Activated CD4-positive, alpha-beta T cell treated with anti-CD3 and anti-CD28 coated beads for 48 hours (primary cell): Measurements from ENCODE around the gene MKNK1.
A peak's percentile ranks its signal among the peaks of the same experiment; 100 is the strongest.

ENCODE experiments used
- DNase-seq: peaks from one replicate; pipeline ENCODE4 v3.0.0-alpha.2; 2020

MKNK1 gene

DNA sequence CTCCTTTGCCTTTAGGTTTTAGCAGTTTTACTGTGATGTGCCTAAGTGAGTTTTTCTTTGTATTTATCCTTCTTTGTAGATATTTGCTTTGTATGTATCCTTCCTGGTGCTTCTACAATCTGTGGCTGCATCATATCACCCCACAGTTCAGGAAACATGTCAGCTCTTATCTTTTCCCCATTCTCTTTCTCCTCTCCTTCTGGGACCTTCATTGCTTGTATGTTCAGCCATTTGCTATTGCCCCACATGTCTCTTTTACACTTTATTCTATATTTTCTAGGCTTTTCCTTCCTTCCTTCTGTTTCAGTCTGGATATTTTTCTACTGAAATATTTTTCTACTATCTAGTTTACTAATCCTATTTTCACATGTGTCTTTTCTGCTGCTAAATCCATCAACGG, 67.5 kb downstream of the MKNK1 start:
- no peak for DNase-seq

DNA sequence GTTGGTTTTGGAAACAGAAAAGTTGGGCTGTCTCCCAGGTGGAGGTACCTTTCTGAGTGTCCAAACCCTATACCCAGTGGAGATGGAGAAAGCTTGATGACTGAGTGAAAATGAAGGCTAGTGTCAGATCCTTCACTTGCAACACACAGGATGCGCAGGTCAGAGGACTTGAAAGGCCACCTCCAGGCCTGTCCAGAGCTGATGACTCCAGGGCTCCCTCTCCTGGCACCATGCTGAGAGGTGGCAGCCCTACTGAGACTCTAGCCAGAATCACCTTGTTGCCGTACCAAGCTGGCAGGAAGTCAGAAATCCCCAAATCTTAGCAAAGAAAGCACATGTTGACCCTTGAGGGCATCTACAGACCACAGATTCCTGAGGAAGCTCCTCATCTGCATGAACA, 69.0 kb downstream of the MKNK1 start:
- DNase-seq: peak; percentile 43

- DNase-seq: peak; percentile 55
Measured at GRCh38 chr1:46533179-46533864, 70.7 kb downstream of the MKNK1 start.

DNA sequence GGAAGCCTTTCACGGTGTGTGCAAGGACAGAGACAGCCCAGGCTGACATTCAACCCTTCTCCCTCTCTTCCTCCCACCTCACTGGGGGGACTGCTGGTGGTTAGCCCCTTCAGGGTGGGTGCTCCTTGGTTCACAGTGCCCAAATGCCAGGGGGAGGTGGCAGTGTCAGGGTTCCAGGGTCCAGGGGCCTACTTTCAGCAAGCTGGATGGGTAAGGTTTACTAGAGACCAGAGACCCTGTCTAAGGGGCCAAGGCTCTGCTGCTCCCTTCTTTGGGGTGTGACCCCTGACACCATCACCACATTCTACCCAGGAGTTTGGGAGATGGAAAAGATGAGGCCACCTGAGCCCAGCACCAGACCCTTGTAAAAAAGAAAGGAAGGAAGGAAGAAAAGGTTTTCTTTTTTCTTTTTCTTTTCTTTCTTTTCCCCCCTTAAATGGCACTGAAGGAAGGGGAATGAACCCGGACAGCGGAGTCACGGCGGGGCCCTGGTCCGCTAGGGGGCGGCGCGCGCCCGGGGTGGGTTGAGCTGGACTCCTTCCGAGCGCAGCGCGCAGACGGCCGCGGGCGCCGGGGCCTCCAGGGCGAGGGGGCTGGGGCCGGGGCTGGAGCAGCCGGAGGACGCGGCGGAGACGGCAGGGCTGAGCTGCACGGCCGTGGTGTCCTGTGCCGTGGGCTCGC, 71.4 kb downstream of the MKNK1 start:
- peak; percentile 76 for DNase-seq

DNA sequence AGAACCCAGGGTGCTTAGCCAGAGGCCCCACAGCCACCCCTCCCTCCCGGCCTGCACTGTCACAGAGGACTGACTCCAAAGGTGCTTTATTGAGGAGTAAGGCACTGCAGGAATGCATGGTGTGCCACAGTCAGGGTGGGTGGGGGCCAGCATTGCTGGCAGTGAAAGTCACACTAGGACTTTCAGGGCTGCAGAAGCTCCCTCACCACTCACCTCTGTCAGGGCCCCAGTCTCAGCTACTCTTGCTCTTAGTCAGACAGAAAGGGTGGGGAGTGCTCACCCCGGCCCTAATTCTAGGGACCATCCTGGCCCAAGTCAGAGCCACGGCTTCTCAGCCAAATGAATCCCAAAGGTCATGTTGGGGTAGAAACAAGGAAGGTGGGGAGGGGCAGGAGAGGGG, 72.0 kb downstream of the MKNK1 start:
- DNase-seq: peak; percentile 39

GRCh38 chr1:46530791-46531409, 73.2 kb downstream of the MKNK1 start:
- no peak for DNase-seq

- DNase-seq: no peak
Measured at GRCh38 chr1:46530311-46530710, 73.8 kb downstream of the MKNK1 start.

GRCh38 chr1:46529031-46529630, 74.9 kb downstream of the MKNK1 start:
- peak; percentile 27 for DNase-seq

DNA sequence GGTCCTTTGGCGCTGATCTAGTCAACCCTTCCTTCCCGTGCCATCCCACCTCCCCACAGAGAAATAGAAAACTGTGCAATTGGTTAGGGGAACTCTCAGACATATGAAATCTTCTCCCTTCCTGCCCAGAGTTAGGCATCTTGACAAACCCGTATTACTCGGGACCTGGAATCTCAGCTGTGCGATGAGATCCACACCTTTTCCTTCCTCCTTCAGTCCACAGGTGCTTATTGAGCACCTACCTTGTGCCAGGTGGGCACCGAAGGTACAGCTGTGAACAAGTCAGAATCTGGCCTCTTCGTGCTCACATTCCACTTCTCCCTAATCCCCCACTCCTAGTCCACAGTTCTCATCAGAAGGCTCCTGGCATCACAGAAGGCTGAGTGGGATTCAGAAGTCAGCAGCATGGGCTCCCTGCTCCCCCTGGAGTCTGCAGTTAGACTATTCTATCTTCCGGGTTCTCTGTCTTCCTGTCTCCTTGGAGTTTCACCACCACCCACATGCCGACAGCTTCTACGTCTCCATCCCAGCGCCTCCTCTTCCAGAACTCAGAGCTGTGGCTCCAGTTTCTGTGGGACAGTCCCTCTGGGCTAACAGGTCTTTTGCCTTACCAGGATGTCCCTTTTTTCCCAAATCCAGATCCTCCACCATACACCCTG, 75.6 kb downstream of the MKNK1 start:
- no peak for DNase-seq

- DNase-seq: peak; percentile 88
Measured at GRCh38 chr1:46527474-46528296, 76.4 kb downstream of the MKNK1 start.

GRCh38 chr1:46526691-46527291, 77.3 kb downstream of the MKNK1 start:
- DNase-seq: no peak

DNA sequence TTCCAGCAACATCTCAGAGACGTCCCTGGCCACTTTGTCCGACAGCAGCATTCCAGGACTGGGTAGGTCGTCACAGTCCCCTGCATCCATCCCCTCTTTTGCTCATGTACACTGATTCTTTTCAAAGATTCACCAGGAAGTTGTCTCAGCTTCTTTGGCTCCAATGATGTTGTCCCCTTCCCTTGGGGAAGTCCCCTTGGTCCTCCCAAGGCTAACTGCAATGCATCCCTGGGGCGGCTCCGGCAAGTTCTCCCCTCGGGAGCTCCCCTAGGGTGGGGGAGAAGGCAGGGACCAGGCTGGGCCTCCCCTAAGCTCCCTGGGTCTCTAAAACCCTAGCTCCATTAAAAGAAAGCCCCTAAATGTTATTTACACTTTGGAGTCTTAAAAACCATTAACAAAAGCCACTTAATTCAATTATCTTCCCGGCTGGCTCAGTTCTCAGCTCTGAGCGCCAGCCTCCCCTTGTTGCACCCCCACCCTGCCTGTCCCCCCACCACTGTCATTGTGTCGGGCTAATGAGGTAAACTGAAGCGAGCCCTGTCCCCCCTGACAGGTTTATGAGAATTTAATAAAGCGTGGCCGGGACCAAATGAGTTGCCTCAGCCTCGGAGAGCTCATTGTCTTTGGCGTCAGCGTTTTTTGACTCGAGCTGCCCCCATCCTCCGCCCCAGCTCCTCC, 77.9 kb downstream of the MKNK1 start:
- no peak for DNase-seq

DNA sequence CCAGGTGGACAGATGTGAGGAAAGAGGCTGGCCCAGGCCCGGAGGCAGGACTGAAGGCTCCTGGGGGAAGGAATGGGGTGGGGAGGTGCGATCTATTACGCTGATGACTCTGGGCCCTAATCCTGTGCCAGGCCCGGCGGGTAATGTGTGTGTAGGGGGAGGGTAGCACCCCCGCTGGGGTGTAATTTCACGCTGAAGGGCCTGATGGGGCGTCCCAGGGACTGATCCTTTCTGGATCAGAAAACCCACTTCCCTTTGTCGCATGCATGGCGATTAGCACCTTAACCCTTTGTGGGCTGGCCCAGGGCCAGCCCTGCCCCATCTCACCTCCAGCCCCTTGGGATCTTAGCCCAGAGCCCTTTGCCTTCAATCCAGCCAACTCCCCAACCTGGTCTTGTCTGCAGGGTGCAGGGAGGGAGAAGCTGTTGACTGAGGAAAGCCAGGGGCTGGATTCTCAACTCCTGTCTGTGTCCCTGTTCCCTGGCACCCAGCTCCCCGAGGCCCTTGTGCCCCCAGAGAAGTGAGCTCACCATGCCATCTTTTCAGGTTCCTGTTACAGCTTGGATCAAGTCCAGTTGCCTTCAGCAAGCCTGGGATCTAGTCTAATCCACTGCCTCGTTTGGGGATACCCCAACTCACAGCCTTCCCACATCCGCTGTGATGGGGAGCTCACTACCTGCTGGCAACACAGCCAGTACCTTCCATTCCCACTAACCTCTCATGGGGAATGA, 78.7 kb downstream of the MKNK1 start:
- no peak for DNase-seq

GRCh38 chr1:46524843-46525242, 79.2 kb downstream of the MKNK1 start:
- DNase-seq: no peak

- no peak for DNase-seq
Measured at GRCh38 chr1:46523496-46524353, 80.3 kb downstream of the MKNK1 start.

DNA sequence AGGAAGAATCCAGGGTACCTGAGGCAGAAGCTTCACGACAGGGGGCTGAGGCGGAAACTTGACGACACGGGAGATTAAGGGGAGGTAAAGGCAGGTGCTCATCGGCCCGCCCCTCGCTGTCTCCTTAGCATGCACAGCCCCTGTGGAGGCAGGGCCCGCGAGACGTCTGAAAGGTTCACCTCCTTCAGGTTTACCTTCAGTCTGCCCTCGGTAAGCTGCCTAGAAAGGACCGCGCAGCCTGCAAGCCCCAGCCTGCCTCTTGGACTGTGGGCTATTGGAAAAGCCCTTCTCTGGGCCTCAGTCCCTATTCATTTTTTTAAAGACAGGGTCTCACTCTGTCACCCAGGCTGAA, 81.1 kb downstream of the MKNK1 start:
- no peak for DNase-seq

GRCh38 chr1:46522184-46522968, 81.7 kb downstream of the MKNK1 start:
- DNase-seq: peak; percentile 59

- DNase-seq: no peak
Measured at GRCh38 chr1:46521414-46521813, 82.7 kb downstream of the MKNK1 start.
